Adipocyte (in vitro differentiated cells): ENCODE data around the gene MFSD8.
A peak's percentile ranks its signal among the peaks of the same experiment; 100 is the strongest.
"Not testable (repeated sequence)": the region's sequence is repeated elsewhere in the genome, so short reads cannot be mapped to it uniquely, and the experiment has no call there.

Experiments used
- DNase-seq: peaks from one replicate; pipeline ENCODE4 v3.0.0-alpha.2; 2015; ENCODE audit warnings: low read depth
- H3K27me3 ChIP-seq: replicated peaks from 2 replicates; pipeline ENCODE4 v1.7.0; 2013; ENCODE audit warnings: mild to moderate bottlenecking, low read length, moderate library complexity; ENCODE audit not compliant: control insufficient read depth, insufficient read depth
- H3K36me3 ChIP-seq: 2 replicates; pipeline ENCODE4 v1.7.0; 2013; ENCODE audit warnings: low read length, mild to moderate bottlenecking, moderate library complexity; ENCODE audit not compliant: control insufficient read depth, insufficient read depth, severe bottlenecking
- H3K4me1 ChIP-seq: 2 replicates; pipeline ENCODE4 v1.7.0; 2013; ENCODE audit warnings: mild to moderate bottlenecking, low read length, moderate library complexity; ENCODE audit not compliant: control insufficient read depth, insufficient read depth
- H3K4me3 ChIP-seq: 2 replicates; pipeline ENCODE4 v1.7.0; 2013; ENCODE audit warnings: mild to moderate bottlenecking, low read length, moderate library complexity
- H3K9ac ChIP-seq: 2 replicates; pipeline ENCODE4 v1.7.0; 2013; ENCODE audit warnings: mild to moderate bottlenecking, low read length, moderate library complexity
- H3K9me3 ChIP-seq: 2 replicates; pipeline ENCODE4 v1.7.0; 2013; ENCODE audit warnings: mild to moderate bottlenecking, low read length, moderate library complexity; ENCODE audit not compliant: control insufficient read depth

Gene MFSD8

GRCh38 chr4:127965062-127965802, at the start of gene MFSD8, which contains the start of gene ABHD18:
Gene MFSD8 (minus strand): TSS chr4:127965173. CDS start chr4:127965133, 40 bp downstream.
Gene ABHD18 (plus strand): TSS chr4:127965406. CDS start chr4:127982956, 17,550 bp downstream.
- Histone ChIP-seq H3K27me3 (no peaks in the 10 kb centered on the region), H3K36me3 (no peaks in the 10 kb centered on the region), H3K9ac (peak within 1 kb of the TSS; percentile 99), H3K9me3 (no peaks in the 10 kb centered on the region), H3K4me3 (peak within 1 kb of the TSS; percentile 100), H3K4me1 (peaks cover 7% of the 10 kb centered on the region)
- DNase-seq, result peak; percentile 99

GRCh38 chr4:128009428-128009827, 44.5 kb upstream of the MFSD8 start:
- no peak overlapping the region for H3K4me3 ChIP-seq
- no peaks in the 10 kb centered on the region for H3K9me3 ChIP-seq
- no peak for DNase-seq

GRCh38 chr4:128006592-128006991, 41.6 kb upstream of the MFSD8 start:
- H3K4me1 ChIP-seq, result no peaks in the 10 kb centered on the region
- no peaks in the 10 kb centered on the region for H3K27me3 ChIP-seq
- no peak overlapping the region for H3K4me3 ChIP-seq
- H3K9ac ChIP-seq, result no peak overlapping the region
- DNase-seq, result no peak
- H3K36me3 ChIP-seq, result no peaks in the 10 kb centered on the region
- H3K9me3 ChIP-seq, result no peaks in the 10 kb centered on the region

More at GRCh38 chr4:128009428-128009827, 44.5 kb upstream of the MFSD8 start:
- Histone ChIP-seq H3K36me3 (peaks cover 6% of the 10 kb centered on the region), H3K4me1 (no peaks in the 10 kb centered on the region), H3K9ac (no peak overlapping the region), H3K27me3 (no peaks in the 10 kb centered on the region)

- Histone ChIP-seq H3K4me1 (no peaks in the 10 kb centered on the region), H3K9me3 (peaks cover 4% of the 10 kb centered on the region), H3K9ac (no peak overlapping the region), H3K27me3 (no peaks in the 10 kb centered on the region), H3K4me3 (no peak overlapping the region), H3K36me3 (peaks cover 2% of the 10 kb centered on the region)
- peak; percentile 84 for DNase-seq
Measured at GRCh38 chr4:127997534-127998388, 32.8 kb upstream of the MFSD8 start.

- not testable (repeated sequence) for H3K4me3 ChIP-seq, DNase-seq, H3K36me3 ChIP-seq, H3K9me3 ChIP-seq, H3K9ac ChIP-seq, H3K4me1 ChIP-seq, H3K27me3 ChIP-seq
Measured at GRCh38 chr4:127996521-127996920, 31.5 kb upstream of the MFSD8 start.

- H3K36me3 ChIP-seq, result peaks cover 2% of the 10 kb centered on the region
- H3K9me3 ChIP-seq, result peaks cover 4% of the 10 kb centered on the region
- no peaks in the 10 kb centered on the region for H3K4me1 ChIP-seq
- peak; percentile 68 for DNase-seq
- H3K27me3 ChIP-seq, result no peaks in the 10 kb centered on the region
- no peak overlapping the region for H3K9ac ChIP-seq
- no peak overlapping the region for H3K4me3 ChIP-seq
Measured at GRCh38 chr4:127995776-127996175, 30.8 kb upstream of the MFSD8 start.

GRCh38 chr4:127993151-127993550, 28.2 kb upstream of the MFSD8 start:
- peaks cover 3% of the 10 kb centered on the region for H3K36me3 ChIP-seq
- no peaks in the 10 kb centered on the region for H3K4me1 ChIP-seq
- H3K9ac ChIP-seq, result no peak overlapping the region
- H3K9me3 ChIP-seq, result no peaks in the 10 kb centered on the region
- H3K4me3 ChIP-seq, result no peak overlapping the region
- no peaks in the 10 kb centered on the region for H3K27me3 ChIP-seq
- DNase-seq, result no peak

GRCh38 chr4:127988638-127989037, 23.7 kb upstream of the MFSD8 start:
- Histone ChIP-seq H3K36me3 (peaks cover 9% of the 10 kb centered on the region), H3K27me3 (no peaks in the 10 kb centered on the region), H3K9me3 (no peaks in the 10 kb centered on the region), H3K9ac (no peak overlapping the region), H3K4me3 (no peak overlapping the region), H3K4me1 (no peaks in the 10 kb centered on the region)
- no peak for DNase-seq

- peaks cover 9% of the 10 kb centered on the region for H3K36me3 ChIP-seq
- no peaks in the 10 kb centered on the region for H3K9me3 ChIP-seq
- H3K4me3 ChIP-seq, result no peak overlapping the region
- H3K9ac ChIP-seq, result no peak overlapping the region
- no peak for DNase-seq
- no peaks in the 10 kb centered on the region for H3K4me1 ChIP-seq
- H3K27me3 ChIP-seq, result no peaks in the 10 kb centered on the region
Measured at GRCh38 chr4:127985989-127986388, 21.0 kb upstream of the MFSD8 start.

GRCh38 chr4:127982445-127982844, 17.5 kb upstream of the MFSD8 start:
- Histone ChIP-seq H3K36me3 (peaks cover 6% of the 10 kb centered on the region), H3K9me3 (peaks cover 5% of the 10 kb centered on the region), H3K9ac (no peak overlapping the region), H3K4me1 (no peaks in the 10 kb centered on the region), H3K4me3 (no peak overlapping the region), H3K27me3 (no peaks in the 10 kb centered on the region)
- DNase-seq, result no peak

GRCh38 chr4:127978930-127979329, 14.0 kb upstream of the MFSD8 start:
- H3K4me1 ChIP-seq, result no peaks in the 10 kb centered on the region
- no peak for DNase-seq
- H3K27me3 ChIP-seq, result no peaks in the 10 kb centered on the region
- no peak overlapping the region for H3K9ac ChIP-seq
- no peak overlapping the region for H3K4me3 ChIP-seq
- no peaks in the 10 kb centered on the region for H3K36me3 ChIP-seq
- peaks cover 5% of the 10 kb centered on the region for H3K9me3 ChIP-seq
